ENCODE measurements around the gene UBE2D4. TPM values are rescaled to one million over a fixed set of nuclear protein-coding genes. Genes with fewer than 3 reads are reported as not detected.

The UBE2D4 gene
- total RNA-seq, 4 donors from 2014 or later = 12.9 to 18.2 (median 15.1) TPM

DNA sequence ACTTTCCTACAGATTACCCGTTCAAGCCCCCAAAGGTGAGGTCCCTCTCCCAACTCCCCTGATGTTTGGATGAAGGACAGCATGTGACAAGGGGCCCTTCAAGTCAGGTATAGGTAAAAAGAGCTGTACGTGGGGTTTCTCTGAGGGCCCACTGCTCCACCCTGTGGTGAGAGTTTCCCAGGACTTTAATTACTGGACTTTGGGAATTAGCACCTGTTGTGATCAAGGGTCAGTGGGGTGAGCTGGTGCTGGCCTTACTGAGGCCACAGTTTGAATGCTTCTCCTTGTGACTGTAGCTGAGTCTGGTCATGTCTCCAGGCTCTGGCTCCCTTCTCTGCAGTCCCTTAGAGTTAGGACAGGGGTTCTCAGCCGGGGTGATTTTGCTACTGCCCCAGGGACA is 16.8 kb downstream of the UBE2D4 start:
- Histone ChIP-seq H3K27ac (no peak overlapping the region), H3K36me3 (peaks cover 0 to 47% (median 0%) of the 10 kb centered on the region in 3 donors), H3K27me3 (no peaks in the 10 kb centered on the region), H3K4me1 (no peaks in the 10 kb centered on the region), H3K4me3 (no peak overlapping the region), H3K9me3 (no peaks in the 10 kb centered on the region)
- DNase-seq (ENCODE audit: low spot score in 2 of 2) = no peak
- TF ChIP-seq, protein P1, sequence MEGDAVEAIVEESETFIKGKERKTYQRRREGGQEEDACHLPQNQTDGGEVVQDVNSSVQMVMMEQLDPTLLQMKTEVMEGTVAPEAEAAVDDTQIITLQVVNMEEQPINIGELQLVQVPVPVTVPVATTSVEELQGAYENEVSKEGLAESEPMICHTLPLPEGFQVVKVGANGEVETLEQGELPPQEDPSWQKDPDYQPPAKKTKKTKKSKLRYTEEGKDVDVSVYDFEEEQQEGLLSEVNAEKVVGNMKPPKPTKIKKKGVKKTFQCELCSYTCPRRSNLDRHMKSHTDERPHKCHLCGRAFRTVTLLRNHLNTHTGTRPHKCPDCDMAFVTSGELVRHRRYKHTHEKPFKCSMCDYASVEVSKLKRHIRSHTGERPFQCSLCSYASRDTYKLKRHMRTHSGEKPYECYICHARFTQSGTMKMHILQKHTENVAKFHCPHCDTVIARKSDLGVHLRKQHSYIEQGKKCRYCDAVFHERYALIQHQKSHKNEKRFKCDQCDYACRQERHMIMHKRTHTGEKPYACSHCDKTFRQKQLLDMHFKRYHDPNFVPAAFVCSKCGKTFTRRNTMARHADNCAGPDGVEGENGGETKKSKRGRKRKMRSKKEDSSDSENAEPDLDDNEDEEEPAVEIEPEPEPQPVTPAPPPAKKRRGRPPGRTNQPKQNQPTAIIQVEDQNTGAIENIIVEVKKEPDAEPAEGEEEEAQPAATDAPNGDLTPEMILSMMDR (IDR thresholded peaks at IDR 0.05) = no peak
- TF ChIP-seq POLR2A (IDR thresholded peaks at IDR 0.05) = no peak
- no peak for TF ChIP-seq EP300 (IDR thresholded peaks at IDR 0.05)
- 72 to 81% methylated on average over 3 of the region's 3 CpGs for WGBS, 2 donors

DNA sequence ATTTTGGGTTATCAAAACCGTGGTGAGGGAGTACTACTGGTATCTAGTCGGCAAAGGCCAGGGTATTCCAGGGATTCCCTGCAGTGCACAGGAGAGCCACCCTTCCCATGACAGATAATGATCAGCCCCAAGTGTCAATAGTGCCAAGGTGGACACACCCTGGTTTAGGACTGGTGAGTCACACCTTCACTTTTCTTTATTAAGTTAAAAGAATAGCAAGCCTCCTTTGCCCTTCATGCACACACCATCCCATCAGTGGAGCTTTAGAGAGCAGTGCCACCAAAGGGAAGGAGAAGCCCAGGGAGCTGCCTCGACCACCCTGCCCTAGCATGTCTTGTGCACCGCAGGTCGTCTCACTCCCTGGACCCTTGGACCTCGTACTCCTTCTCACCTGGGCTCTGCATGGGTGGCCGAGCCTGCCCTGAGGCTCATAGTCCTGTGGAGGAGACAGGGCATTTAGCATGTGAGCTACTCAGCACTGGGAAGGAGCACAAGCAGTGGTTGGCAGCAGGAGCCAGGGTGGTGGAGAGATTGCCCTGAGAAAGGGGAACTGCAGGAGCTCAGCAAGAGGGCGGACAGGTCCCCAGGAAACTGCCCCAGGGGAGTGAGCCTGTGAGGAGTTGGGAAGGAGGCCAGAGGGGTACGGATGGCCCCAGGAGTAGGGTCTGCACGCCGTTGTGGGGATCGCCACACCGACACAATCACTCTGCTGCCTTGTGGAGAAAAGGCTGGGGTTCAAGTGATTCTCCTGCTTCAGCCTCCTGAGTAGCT is 17.4 kb downstream of the UBE2D4 start:
- Histone ChIP-seq H3K4me1 (no peaks in the 10 kb centered on the region), H3K27ac (no peak overlapping the region), H3K9me3 (no peaks in the 10 kb centered on the region), H3K4me3 (no peak overlapping the region), H3K36me3 (peaks cover 0 to 53% (median 0%) of the 10 kb centered on the region in 3 donors), H3K27me3 (no peaks in the 10 kb centered on the region)
- WGBS, 2 donors = 85 to 87% methylated on average over 13 of the region's 13 CpGs
- TF ChIP-seq POLR2A (IDR thresholded peaks at IDR 0.05) = no peak
- TF ChIP-seq, protein P1 (IDR thresholded peaks at IDR 0.05) = no peak
- TF ChIP-seq EP300 (IDR thresholded peaks at IDR 0.05) = no peak
- DNase-seq (ENCODE audit: low spot score in 2 of 2) = no peak

DNA sequence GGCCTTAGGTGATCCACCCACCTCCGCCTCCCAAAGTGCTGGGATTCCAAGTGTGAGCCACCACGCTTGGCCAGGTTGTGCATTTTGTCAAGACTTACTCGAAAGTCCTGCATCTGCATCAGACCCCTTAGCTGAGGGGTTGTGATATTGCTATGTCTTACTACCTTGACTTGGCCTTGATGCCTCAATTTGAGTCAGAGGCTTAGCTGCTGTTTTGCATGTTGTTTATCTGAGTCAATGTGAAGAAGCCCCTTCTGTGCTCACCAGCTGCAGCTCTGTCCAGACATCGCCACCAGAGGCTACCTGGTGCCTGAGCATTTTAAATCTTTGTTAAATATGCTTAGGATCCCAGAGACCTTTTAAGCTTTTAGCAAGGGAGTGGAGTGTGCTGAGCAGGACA is 18.1 kb downstream of the UBE2D4 start:
- Histone ChIP-seq H3K9me3 (no peaks in the 10 kb centered on the region), H3K27ac (no peak overlapping the region), H3K4me1 (no peaks in the 10 kb centered on the region), H3K36me3 (peaks cover 0 to 54% (median 0%) of the 10 kb centered on the region in 3 donors), H3K4me3 (no peak overlapping the region), H3K27me3 (no peaks in the 10 kb centered on the region)
- no peak for TF ChIP-seq EP300 (IDR thresholded peaks at IDR 0.05)
- TF ChIP-seq POLR2A (IDR thresholded peaks at IDR 0.05) = no peak
- TF ChIP-seq, protein P1 (IDR thresholded peaks at IDR 0.05) = no peak
- 96 to 98% methylated on average over 4 of the region's 4 CpGs for WGBS, 2 donors
- DNase-seq (ENCODE audit: low spot score in 2 of 2) = no peak

DNA sequence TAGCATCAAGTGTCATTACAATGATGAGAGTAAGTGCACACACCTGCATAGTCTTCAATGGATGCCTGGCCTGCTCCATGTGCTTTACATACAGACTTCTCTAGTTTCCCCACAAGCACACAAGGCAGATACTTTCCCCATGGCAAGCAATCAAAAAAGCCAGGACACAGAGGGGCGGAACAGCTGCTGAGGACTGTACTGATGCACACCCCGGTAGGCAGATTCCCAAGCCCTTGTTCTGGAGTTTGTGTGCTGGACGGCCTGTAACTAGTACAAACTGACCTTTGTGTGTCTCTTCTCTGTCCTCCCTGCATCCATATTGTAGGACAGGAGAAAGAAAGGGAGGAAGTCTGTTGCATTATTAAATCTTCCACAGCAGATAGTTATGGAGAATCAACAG is 25.8 kb downstream of the UBE2D4 start:
- TF ChIP-seq POLR2A (IDR thresholded peaks at IDR 0.05) (no peak), EP300 (IDR thresholded peaks at IDR 0.05) (no peak)
- TF ChIP-seq, protein P1 (IDR thresholded peaks at IDR 0.05) = no peak
- Histone ChIP-seq H3K27me3 (no peaks in the 10 kb centered on the region), H3K4me3 (no peak overlapping the region), H3K4me1 (no peaks in the 10 kb centered on the region), H3K36me3 (peaks cover 0 to 80% (median 14%) of the 10 kb centered on the region in 3 donors), H3K27ac (no peak overlapping the region), H3K9me3 (no peaks in the 10 kb centered on the region)
- 64 to 79% methylated on average over 3 of the region's 3 CpGs for WGBS, 2 donors
- DNase-seq (ENCODE audit: low spot score in 2 of 2) = no peak

DNA sequence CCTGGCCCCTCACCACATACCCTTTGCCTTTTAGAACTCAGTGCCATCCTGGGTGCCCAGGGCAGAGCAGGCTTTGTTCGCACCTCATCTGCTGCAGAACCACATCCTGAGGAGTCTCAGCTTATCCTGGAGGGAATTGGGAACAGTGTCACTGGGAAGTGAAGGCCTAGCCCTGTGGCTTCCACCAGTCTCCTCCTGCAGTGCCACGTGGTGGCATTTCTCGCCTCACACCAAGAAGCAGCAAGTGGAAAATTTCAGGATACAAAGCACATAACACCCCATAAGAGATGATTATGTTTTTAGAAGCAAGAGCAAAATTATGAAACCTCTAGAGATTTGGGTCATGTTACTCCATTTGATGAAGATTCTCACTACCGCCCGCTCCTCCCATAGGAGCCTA is 26.8 kb downstream of the UBE2D4 start:
- H3K4me3 ChIP-seq = no peak overlapping the region
- no peak overlapping the region for H3K27ac ChIP-seq
- H3K27me3 ChIP-seq = no peaks in the 10 kb centered on the region
- H3K4me1 ChIP-seq = no peaks in the 10 kb centered on the region
- peaks cover 0 to 70% (median 14%) of the 10 kb centered on the region in 3 donors for H3K36me3 ChIP-seq
- TF ChIP-seq, protein P1 (IDR thresholded peaks at IDR 0.05) = no peak
- TF ChIP-seq POLR2A (IDR thresholded peaks at IDR 0.05) (no peak), EP300 (IDR thresholded peaks at IDR 0.05) (no peak)
- no peak for DNase-seq (ENCODE audit: low spot score in 2 of 2)
- H3K9me3 ChIP-seq = no peaks in the 10 kb centered on the region
- WGBS, 2 donors = 92 to 96% methylated on average over 5 of the region's 5 CpGs

Measured in tibial nerve (tissue), 4 donors.